ENCODE data around the gene SLC16A5. TPM values are rescaled to one million over a fixed set of nuclear protein-coding genes. Genes with fewer than 3 reads are reported as not detected.

The SLC16A5 gene
- total RNA-seq, 2 donors from 2014 or later: 4.6 TPM

GRCh38 chr17:75102385-75102821, 14.6 kb downstream of the SLC16A5 start:
- Mint-ChIP-seq H3K4me1 (ENCODE audit: low read depth in 2 of 2) (no peaks in the 10 kb centered on the region), H3K36me3 (no peaks in the 10 kb centered on the region), H3K27ac (no peak overlapping the region), H3K4me3 (no peak overlapping the region), H3K9me3 (no peaks in the 10 kb centered on the region), H3K27me3 (no peaks in the 10 kb centered on the region)
- no peak for DNase-seq (ENCODE audit: low spot score)
- ATAC-seq: no peak

- peaks cover 6 to 7% of the 10 kb centered on the region in 2 donors for H3K4me1 Mint-ChIP-seq (ENCODE audit: low read depth in 2 of 2)
- H3K27me3 Mint-ChIP-seq: no peaks in the 10 kb centered on the region
- DNase-seq (ENCODE audit: low spot score): no peak
- H3K36me3 Mint-ChIP-seq: no peaks in the 10 kb centered on the region
- no peaks in the 10 kb centered on the region for H3K9me3 Mint-ChIP-seq
- H3K4me3 Mint-ChIP-seq: no peak overlapping the region
- ATAC-seq: no peak
- no peak overlapping the region for H3K27ac Mint-ChIP-seq
These were observed 16.1 kb downstream of the SLC16A5 start for GRCh38 chr17:75103601-75104554.

GRCh38 chr17:75105126-75106080, 17.6 kb downstream of the SLC16A5 start:
- ATAC-seq: no peak
- Mint-ChIP-seq H3K36me3 (no peaks in the 10 kb centered on the region), H3K27me3 (no peaks in the 10 kb centered on the region), H3K4me1 (ENCODE audit: low read depth in 2 of 2) (peaks cover 10 to 13% of the 10 kb centered on the region in 2 donors), H3K4me3 (no peak overlapping the region), H3K27ac (no peak overlapping the region), H3K9me3 (no peaks in the 10 kb centered on the region)
- no peak for DNase-seq (ENCODE audit: low spot score)

GRCh38 chr17:75108193-75108592, 20.4 kb downstream of the SLC16A5 start:
- Mint-ChIP-seq H3K27ac (no peak overlapping the region), H3K9me3 (no peaks in the 10 kb centered on the region), H3K36me3 (no peaks in the 10 kb centered on the region), H3K4me3 (peak overlapping the region; percentile 86), H3K27me3 (no peaks in the 10 kb centered on the region), H3K4me1 (ENCODE audit: low read depth in 2 of 2) (peaks cover 20 to 24% of the 10 kb centered on the region in 2 donors)
- DNase-seq (ENCODE audit: low spot score) (no peak), ATAC-seq (no peak)

GRCh38 chr17:75109046-75109406, 21.3 kb downstream of the SLC16A5 start:
- Mint-ChIP-seq H3K9me3 (no peaks in the 10 kb centered on the region), H3K4me3 (peak overlapping the region; percentile 86), H3K4me1 (ENCODE audit: low read depth in 2 of 2) (peaks cover 25 to 28% of the 10 kb centered on the region in 2 donors), H3K27ac (no peak overlapping the region), H3K36me3 (no peaks in the 10 kb centered on the region), H3K27me3 (no peaks in the 10 kb centered on the region)
- ATAC-seq (no peak), DNase-seq (ENCODE audit: low spot score) (no peak)

GRCh38 chr17:75109407-75110233, 21.9 kb downstream of the SLC16A5 start, which contains the start of gene ARMC7:
Gene ARMC7, plus strand, starts transcription at chr17:75109969. Its CDS starts 320 bp downstream, at chr17:75110289.
- Mint-ChIP-seq H3K9me3 (no peaks in the 10 kb centered on the region), H3K27me3 (no peaks in the 10 kb centered on the region), H3K4me1 (ENCODE audit: low read depth in 2 of 2) (peaks cover 30 to 33% of the 10 kb centered on the region in 2 donors), H3K4me3 (peak within 1 kb of the TSS; percentile 86), H3K27ac (peak within 1 kb of the TSS; percentile 39 to 53), H3K36me3 (no peaks in the 10 kb centered on the region)
- DNase-seq (ENCODE audit: low spot score) (peak; percentile 94), ATAC-seq (peak; percentile 91 to 92)

- no peaks in the 10 kb centered on the region for H3K9me3 Mint-ChIP-seq
- ATAC-seq (no peak), DNase-seq (ENCODE audit: low spot score) (peak; percentile 54)
- H3K27me3 Mint-ChIP-seq: no peaks in the 10 kb centered on the region
- no peaks in the 10 kb centered on the region for H3K36me3 Mint-ChIP-seq
- peak overlapping the region; percentile 86 for H3K4me3 Mint-ChIP-seq
- peak overlapping the region; percentile 39 to 53 for H3K27ac Mint-ChIP-seq
- H3K4me1 Mint-ChIP-seq (ENCODE audit: low read depth in 2 of 2): peaks cover 35 to 39% of the 10 kb centered on the region in 2 donors
These were observed 22.6 kb downstream of the SLC16A5 start for GRCh38 chr17:75110234-75110937.

GRCh38 chr17:75111777-75112335, 24.1 kb downstream of the SLC16A5 start:
- Mint-ChIP-seq H3K4me3 (peak overlapping the region; percentile 1), H3K9me3 (no peaks in the 10 kb centered on the region), H3K27ac (peak overlapping the region in 1 of 2 donors; percentile 16), H3K4me1 (ENCODE audit: low read depth in 2 of 2) (peaks cover 35 to 39% of the 10 kb centered on the region in 2 donors), H3K36me3 (no peaks in the 10 kb centered on the region), H3K27me3 (no peaks in the 10 kb centered on the region)
- DNase-seq (ENCODE audit: low spot score) (no peak), ATAC-seq (no peak)

- no peaks in the 10 kb centered on the region for H3K36me3 Mint-ChIP-seq
- ATAC-seq: peak; percentile 70 to 84
- DNase-seq (ENCODE audit: low spot score): peak; percentile 91
- H3K9me3 Mint-ChIP-seq: no peaks in the 10 kb centered on the region
- peak overlapping the region; percentile 92 for H3K4me3 Mint-ChIP-seq
- peak overlapping the region; percentile 87 to 98 for H3K27ac Mint-ChIP-seq
- peaks cover 31 to 33% of the 10 kb centered on the region in 2 donors for H3K4me1 Mint-ChIP-seq (ENCODE audit: low read depth in 2 of 2)
- H3K27me3 Mint-ChIP-seq: no peaks in the 10 kb centered on the region
These were observed 26.2 kb downstream of the SLC16A5 start for GRCh38 chr17:75113798-75114551.

- Mint-ChIP-seq H3K9me3 (no peaks in the 10 kb centered on the region), H3K27me3 (no peaks in the 10 kb centered on the region), H3K36me3 (no peaks in the 10 kb centered on the region), H3K27ac (peak overlapping the region; percentile 87 to 98), H3K4me3 (peak overlapping the region; percentile 92), H3K4me1 (ENCODE audit: low read depth in 2 of 2) (peaks cover 29 to 34% of the 10 kb centered on the region in 2 donors)
- peak; percentile 60 for DNase-seq (ENCODE audit: low spot score)
- peak in 1 of 2 donors; percentile 64 for ATAC-seq
These were observed 27.0 kb downstream of the SLC16A5 start for GRCh38 chr17:75114552-75115314.

- Mint-ChIP-seq H3K27me3 (no peaks in the 10 kb centered on the region), H3K4me1 (ENCODE audit: low read depth in 2 of 2) (peaks cover 25 to 32% of the 10 kb centered on the region in 2 donors), H3K4me3 (no peak overlapping the region), H3K36me3 (no peaks in the 10 kb centered on the region), H3K9me3 (no peaks in the 10 kb centered on the region), H3K27ac (peak overlapping the region; percentile 87 to 98)
- DNase-seq (ENCODE audit: low spot score) (no peak), ATAC-seq (no peak)
These were observed 27.8 kb downstream of the SLC16A5 start for GRCh38 chr17:75115555-75115954.
